Adrenal gland (tissue), 5 donors: ENCODE measurements around the gene ARID3C.

Experiments
- POLR2A ChIP-seq, 2 donors: fragments of 450-650 bp; IDR thresholded peaks; one replicate each; pipeline ENCODE4 v1.6.1; 2017; ENCODE audit warnings: antibody characterized with exemption in 2 of 2, mild to moderate bottlenecking in 2 of 2, moderate library complexity in 1 of 2
- TF ChIP-seq, protein P1 (sequence below), 6 experiments: fragments of 450-650 bp in 4 of 6; fragments of 200-600 bp in 2 of 6; sonication (generic) in 1 of 6; IDR thresholded peaks; 1 replicate in 5 of 6; 2 replicates in 1 of 6; pipeline versions ENCODE4 v1.5.1 to v1.8.0; 2016 to 2021; ENCODE audit warnings: antibody characterized with exemption in 6 of 6, mild to moderate bottlenecking in 2 of 6, moderate library complexity in 1 of 6
- donor health status: DM: no; HTN: no; CAD: no.

DNA sequence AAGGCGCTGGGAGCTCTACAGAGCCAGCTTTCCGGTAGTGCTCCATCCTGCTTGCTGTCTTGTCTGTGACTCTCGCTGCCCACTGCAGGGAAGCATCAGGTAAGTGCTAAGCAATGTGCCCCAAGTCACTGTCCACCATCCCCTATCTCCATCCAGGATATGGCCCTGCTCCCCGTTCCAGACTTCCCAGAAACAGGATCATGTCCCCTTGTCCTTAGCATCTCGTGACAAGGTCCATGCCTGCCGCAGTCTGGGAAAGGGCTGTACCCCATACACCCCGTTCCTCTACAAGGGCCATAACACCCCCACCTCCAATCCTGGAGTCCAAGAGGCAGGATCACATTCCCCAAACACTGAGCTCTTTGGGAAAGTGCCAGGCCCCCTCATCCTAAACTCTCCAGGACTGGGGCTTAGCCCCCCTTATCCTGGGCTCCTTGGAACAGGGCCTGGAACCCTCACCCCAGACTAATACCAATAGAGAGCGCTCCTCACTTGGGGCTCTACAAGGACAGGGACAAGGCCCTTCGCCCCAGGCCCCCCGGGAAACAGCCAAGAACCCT, 17.5 kb downstream of the ARID3C start:
- TF ChIP-seq, protein P1, sequence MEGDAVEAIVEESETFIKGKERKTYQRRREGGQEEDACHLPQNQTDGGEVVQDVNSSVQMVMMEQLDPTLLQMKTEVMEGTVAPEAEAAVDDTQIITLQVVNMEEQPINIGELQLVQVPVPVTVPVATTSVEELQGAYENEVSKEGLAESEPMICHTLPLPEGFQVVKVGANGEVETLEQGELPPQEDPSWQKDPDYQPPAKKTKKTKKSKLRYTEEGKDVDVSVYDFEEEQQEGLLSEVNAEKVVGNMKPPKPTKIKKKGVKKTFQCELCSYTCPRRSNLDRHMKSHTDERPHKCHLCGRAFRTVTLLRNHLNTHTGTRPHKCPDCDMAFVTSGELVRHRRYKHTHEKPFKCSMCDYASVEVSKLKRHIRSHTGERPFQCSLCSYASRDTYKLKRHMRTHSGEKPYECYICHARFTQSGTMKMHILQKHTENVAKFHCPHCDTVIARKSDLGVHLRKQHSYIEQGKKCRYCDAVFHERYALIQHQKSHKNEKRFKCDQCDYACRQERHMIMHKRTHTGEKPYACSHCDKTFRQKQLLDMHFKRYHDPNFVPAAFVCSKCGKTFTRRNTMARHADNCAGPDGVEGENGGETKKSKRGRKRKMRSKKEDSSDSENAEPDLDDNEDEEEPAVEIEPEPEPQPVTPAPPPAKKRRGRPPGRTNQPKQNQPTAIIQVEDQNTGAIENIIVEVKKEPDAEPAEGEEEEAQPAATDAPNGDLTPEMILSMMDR (IDR thresholded peaks at IDR 0.05), result no peak
- no peak for TF ChIP-seq POLR2A (IDR thresholded peaks at IDR 0.05)
